HG03469 (cell line): Measurements from ENCODE around the gene KDF1.
A peak's percentile ranks its signal among the peaks of the same experiment; 100 is the strongest.

Experiments used
- ATAC-seq: cut with Tn5 transposase; IDR thresholded peaks from one replicate; pipeline ENCODE4 v1.9.1; 2021; ENCODE audit warnings: mild to moderate bottlenecking, moderate library complexity, moderate number of reproducible peaks; ENCODE audit not compliant: unreplicated experiment

Gene KDF1

GRCh38 chr1:26921540-26922430, 38.5 kb downstream of the KDF1 start, which contains the start of gene NUDC:
TSS of gene NUDC (plus strand) at chr1:26921743. CDS start at chr1:26921849, 106 bp downstream.
- ATAC-seq: peak; percentile 88

- no peak for ATAC-seq
These were observed 39.1 kb downstream of the KDF1 start for GRCh38 chr1:26921126-26921539.

- ATAC-seq: no peak
These were observed 44.9 kb downstream of the KDF1 start for GRCh38 chr1:26915204-26915842.

GRCh38 chr1:26913754-26914619, 46.3 kb downstream of the KDF1 start, which contains the start of gene NR0B2:
TSS of gene NR0B2 (minus strand) at chr1:26913975. CDS start at chr1:26913940, 35 bp downstream.
- no peak for ATAC-seq

GRCh38 chr1:26913389-26913753, 46.9 kb downstream of the KDF1 start:
- ATAC-seq: no peak

GRCh38 chr1:26912147-26912490, 48.1 kb downstream of the KDF1 start:
- ATAC-seq: no peak

GRCh38 chr1:26911399-26912146, 48.7 kb downstream of the KDF1 start:
- no peak for ATAC-seq

GRCh38 chr1:26910343-26911160, 49.7 kb downstream of the KDF1 start:
- ATAC-seq: no peak

- ATAC-seq: no peak
These were observed 50.3 kb downstream of the KDF1 start for GRCh38 chr1:26909951-26910342.

- ATAC-seq: no peak
These were observed 53.0 kb downstream of the KDF1 start for GRCh38 chr1:26907071-26907917.

GRCh38 chr1:26900815-26901511, 59.3 kb downstream of the KDF1 start:
- no peak for ATAC-seq

GRCh38 chr1:26900001-26900814, 60.1 kb downstream of the KDF1 start, which contains the start of gene GPATCH3:
TSS of gene GPATCH3 (minus strand) at chr1:26900467. CDS start at chr1:26900442, 25 bp downstream.
- peak; percentile 70 for ATAC-seq
